ENCODE results near the gene RGMA.

RGMA gene

DNA sequence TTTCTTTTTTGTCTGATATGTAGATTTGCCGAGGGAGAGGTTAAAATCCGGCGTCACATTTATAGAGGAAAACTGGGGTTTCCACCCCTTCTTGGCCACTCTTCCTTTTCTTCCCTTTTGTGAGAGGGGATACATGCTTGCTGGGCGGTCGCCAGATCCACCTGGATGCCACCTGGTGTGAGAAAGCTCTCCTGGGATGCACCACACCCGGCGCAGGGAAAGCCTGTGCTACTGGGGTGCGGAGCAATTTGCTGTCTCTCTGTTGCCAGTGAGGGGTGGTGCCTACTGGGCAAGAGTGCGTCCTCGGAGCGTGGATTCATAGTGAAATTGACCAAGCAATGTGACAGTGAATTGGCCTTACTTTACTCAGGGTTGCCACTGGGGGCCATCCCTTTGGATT is 2.5 kb upstream of the RGMA start:
- no peak for DNase-seq (ENCODE audit: low read depth)

DNA sequence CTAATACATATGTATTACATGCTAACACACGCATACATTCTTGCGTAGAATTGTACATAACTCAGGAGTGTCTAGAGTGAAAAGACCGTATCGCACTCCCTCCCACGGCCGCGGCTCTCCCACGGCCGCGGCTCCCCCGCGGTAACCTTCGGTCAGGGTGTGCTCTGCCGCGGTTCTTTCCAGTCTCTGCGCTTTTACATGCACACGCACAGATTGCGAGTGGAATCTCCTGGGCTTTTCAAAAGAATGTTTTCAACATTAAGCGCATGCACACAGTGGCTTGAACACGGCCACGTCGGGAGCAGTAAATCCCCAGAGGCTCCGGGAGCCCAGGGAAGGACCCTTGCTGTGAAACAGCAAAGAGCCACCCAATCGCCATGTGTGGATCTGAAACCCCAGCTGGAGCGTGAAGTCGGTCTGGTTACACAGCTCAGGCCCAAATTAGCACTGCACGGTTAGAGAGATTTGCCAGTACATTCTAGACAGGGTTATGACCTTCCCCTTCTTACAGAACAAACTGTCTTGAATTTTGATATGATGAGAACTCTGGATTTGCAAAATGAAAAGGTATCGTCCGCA is 805 bp upstream of the RGMA start:
- DNase-seq (ENCODE audit: low read depth) = no peak

DNA sequence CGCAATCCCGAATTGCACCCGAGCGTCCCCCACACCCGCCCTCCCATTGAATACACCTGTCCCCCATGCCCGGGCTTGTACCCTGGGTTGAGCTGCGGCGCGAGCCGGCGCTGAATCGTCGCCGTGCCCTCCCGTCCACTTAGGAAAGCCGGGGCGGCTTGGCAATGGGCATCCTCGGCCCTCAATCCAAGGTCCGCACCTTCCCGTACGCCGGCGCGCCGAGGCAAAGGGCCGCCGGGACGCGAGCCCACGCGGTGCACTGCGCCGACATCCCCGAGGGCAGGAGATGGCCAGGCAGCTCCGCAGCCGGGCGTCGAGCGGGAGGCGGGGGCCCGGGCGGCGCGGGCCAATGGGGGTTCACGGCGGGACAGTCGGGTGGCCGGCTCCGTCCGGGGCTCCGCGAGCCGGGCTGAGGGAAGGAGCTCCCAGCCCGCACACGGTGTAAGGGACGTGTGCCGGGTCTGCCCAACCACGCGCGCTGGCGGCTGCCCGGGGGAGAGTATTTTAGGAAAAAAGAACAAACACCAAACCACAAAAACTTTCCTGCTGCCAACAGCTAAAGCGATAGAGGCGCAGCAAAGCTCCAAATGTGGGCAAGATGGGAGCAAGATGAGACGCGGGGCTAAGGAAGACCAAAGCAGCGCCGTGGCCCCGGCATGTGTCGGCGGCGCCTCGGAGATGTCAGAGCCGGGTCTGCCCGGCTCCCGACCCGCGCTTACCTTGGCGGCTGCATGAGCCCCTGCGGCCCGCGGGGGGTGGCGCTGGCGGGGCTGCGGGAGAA is 621 bp downstream of the RGMA start:
- DNase-seq (ENCODE audit: low read depth) = no peak

DNA sequence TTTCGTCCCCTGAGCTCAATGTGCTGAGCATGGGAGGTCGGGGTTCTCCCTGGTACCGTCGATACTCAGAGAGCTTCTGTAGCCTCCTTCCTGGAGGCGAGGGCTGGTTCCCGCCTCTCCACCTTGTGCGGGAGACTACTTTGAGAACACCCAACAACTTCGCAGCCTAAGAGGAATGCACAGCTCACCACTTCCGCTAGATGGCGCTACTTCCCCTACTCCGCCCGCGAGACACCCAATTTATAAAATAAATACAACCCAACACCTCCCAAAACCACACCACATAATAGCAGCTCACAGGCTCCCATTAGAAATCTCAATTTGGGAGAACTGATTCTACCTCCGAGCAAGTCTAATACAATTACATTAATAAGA is 1.2 kb downstream of the RGMA start:
- peak; percentile 27 for DNase-seq (ENCODE audit: low read depth)

DNA sequence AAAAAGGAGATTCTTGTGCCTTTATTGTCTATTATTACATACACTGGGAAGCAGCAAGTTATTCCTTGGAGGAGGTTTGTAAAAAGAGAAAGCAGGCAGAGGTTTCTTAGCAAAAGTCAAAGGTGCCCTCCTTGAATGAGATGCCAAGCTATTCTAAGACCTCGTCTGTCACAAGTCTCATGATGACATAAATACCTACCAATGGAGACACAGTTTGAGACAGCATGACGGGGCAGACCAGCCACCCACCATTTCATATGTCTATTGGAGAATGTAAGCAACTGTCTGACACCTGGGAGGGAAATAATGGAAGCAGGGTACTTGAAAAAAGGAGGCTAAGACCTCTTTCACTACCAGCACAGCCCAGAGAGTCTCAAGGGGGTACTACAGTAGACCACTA is 2.2 kb downstream of the RGMA start:
- DNase-seq (ENCODE audit: low read depth) = no peak

DNA sequence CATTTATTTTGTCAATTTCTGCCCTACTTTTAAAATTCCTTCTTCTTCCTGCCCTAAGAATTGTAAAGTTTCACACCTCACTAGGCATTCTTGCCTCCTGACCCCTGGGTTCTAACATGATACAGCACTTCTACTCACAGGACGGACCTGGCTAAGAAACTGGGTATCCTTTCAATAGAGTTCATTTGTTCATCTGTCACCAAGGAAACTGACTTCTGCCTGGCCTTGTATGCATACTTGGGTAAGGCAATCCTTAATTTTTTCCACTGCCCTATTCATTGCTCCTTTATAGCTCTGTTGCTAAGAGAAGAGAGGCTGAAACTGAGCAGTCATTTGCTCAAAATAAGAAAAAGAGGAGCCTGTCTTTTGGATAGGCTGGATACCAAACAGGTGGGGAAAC is 3.3 kb downstream of the RGMA start:
- no peak for DNase-seq (ENCODE audit: low read depth)

DNA sequence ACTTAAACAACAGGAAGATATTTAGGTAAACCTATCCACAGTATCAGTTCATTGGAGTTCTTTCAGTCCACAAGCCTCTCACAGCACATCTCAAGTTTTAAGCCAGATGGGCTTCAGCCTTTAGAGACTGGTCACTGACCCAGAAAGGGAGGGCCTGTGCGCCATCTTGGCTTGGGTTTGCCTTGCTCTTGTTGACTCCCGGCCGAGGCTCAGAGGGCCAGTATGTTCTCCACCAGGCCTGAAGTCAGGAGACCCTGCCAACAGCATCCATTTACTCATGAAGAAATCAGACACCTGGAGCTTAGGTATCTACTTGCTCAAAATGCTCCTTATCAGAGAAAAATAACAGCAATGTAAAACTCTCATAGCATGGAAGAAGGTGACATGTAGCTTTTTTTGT is 6.2 kb downstream of the RGMA start:
- no peak for DNase-seq (ENCODE audit: low read depth)

DNA sequence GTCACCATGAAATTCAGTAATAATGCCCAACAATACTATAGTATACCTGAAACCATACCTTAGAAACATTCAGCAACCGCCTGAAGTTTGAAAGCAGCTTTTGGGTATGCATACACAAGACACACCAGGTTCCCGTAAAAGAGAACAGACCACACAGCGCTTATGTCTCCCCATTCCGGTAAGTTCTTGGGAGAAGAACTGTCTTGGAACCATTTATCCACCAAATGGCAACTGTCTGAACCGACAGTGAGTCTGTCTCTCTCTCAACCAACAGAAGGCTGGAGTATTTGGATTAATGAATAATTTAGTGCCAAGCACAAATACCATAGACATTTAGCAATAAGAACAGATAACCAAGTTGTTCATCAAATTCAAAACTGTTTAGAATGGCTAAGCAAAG is 7.6 kb downstream of the RGMA start:
- no peak for DNase-seq (ENCODE audit: low read depth)

DNA sequence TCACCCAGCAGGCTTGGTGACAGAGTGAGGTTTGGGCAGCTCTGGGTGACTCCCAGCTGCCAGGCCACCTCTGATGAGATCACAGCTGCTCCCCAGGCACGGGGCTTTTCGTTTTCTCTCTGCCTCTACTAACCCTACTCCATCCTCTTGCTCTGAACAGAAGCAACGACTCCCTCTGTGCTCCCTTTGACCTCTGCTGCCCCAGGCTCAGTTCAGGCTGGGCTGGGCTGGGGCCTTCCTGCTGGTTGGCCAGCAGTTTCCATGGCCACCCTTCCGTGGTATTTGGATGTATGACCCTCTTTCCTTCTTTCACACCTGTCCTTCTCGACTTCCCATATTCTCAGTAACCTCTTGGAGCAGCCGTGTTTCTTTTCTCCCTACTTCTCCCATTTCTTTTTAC is 8.6 kb downstream of the RGMA start:
- no peak for DNase-seq (ENCODE audit: low read depth)

DNA sequence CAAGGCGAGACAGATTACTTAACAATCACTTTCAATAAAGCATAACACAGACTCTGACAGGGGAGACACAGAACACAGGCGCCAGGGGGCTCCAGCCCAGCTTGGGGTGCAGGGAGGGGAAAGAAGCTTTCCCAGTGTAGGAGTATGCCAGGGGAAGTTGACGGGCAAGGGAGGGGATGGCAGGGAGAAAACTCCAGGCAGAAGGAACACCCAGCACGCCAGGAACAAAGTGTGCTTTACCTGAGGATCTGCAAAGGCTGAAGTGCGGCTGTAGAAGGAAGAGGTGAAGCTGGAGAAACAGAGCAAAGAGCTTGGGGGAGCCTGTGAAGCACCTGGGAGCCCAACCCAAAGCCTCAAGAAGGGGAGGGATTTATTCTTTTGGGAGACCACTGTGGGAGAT is 12.1 kb downstream of the RGMA start:
- no peak for DNase-seq (ENCODE audit: low read depth)

DNA sequence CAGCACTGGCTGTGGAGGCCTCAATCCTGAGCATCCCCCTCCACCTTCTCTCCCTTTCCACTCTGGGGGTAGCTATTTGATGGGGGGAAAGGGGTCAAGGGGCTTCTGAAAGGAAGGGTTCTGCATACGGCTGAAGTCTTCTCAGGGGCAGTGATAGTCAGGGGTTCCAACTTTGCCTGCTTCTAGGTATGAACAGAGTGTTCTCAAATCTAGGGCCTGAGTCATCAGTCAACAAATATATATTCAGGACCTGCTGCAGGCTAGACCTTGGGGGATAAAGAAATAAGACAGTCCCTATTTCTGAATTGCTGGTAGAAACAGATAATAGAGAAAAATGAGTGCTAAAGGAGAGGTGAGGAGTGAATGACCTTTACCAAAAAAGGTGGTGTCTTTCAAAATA is 12.8 kb downstream of the RGMA start:
- DNase-seq (ENCODE audit: low read depth) = no peak

DNA sequence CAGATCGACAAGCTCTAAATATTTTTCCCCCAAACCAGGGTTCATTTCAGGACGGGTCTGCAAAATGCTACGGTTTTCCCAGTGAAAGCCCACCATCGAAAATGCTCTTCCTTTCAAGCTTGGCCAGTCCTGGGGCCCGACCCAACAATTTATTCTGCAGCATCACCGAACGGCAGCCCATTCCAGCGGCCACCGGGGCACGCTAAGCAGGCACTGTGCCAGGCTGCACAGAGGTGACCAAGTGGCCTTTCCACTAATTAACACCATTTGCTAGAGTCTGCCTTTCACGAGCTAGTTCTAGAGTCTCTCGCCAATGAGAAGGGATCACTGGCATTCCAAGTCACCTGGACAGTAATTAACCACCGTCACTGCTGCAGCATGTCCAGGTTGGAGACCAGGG is 14.4 kb downstream of the RGMA start:
- no peak for DNase-seq (ENCODE audit: low read depth)

DNA sequence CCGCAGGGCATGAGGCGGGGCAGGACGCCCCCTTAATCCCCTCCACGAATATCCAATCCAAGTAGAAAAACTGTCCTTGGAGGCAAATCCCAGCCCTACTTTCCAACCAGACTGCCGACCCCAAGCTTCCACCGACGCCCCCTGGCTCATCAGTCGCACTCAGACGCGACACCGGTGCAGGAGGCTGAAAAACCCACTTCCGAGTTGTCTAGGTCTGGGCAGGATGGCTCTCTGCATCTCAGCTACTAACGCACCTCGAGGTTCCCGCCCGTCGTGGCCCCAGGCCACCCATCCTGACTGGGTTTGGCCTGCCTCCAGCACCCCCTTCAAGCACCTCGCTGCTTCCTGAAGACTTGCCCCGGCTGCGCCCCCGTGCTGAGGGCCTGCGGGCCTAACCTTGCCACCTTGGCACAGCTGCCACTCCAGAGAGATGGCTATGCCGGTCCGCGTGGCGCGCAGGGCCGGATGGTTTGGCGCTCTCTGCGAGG is 15.5 kb downstream of the RGMA start:
- no peak for DNase-seq (ENCODE audit: low read depth)

DNA sequence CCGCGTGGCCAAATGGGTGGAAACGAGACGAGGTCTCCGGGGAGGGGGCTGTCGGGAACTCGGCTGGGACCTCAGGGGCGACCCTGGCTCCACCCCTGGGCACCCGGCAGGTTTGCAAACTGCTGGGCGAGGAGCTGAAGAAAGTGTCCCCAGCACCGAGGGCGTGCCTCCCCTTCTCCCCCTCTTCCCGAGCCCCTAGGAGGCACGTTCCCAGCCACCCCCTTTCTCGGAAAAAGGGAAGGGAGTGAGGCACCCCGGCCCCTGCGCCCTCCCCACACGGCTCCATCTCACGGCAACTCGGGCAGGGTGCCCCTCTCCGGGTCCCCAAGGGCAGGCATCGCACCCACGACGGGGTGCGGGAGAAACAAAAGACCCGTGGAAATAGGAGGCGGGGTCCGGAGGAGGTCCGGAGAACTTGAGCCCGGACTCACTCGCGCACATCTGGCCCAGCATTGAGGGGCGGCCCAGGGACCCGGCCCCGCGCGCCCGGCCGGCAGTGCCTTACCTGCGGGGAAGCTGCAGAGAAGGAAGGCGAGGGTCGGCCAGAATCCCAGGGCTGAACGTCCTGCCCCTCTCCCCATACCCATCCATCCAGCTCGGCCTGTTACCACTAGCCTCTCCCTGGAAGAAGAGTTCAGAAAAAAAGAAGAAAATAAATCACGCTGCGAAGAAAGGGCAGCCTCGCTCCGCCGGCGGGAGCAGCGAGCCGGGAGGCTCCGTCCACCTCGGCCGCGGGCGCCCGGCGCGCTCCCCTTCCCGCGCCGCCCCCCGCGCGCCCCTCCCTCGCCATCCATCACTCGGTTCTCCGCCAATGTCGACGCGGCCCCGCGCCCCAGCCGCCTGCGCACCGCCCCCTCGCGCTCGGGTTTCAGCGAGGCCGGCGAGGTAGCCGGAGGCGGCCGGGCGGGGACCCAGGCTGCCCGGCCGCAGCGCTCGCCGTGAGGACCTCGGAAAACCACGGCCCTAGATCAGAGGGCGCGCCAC is 16.3 kb downstream of the RGMA start:
- DNase-seq (ENCODE audit: low read depth) = peak; percentile 83

DNA sequence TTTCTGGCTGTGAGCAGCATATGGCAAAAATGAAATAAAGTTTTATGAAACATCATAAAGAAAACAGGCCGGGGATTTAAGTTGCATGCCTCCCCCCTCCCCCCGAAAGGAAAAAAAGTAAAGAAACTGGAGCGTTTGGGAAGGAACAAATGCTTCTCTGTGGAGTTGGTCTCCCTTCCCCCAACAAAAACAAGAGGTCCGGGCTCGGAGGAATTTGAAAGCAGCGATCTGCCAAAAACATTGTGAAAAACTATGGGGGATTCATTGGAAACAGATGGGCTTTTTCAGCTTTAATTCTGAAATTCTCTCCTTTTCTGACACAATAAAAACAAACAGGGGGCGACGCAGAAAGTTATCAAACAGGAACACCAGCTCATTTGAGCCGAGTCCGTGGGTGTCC is 17.0 kb downstream of the RGMA start:
- peak; percentile 85 for DNase-seq (ENCODE audit: low read depth)

DNA sequence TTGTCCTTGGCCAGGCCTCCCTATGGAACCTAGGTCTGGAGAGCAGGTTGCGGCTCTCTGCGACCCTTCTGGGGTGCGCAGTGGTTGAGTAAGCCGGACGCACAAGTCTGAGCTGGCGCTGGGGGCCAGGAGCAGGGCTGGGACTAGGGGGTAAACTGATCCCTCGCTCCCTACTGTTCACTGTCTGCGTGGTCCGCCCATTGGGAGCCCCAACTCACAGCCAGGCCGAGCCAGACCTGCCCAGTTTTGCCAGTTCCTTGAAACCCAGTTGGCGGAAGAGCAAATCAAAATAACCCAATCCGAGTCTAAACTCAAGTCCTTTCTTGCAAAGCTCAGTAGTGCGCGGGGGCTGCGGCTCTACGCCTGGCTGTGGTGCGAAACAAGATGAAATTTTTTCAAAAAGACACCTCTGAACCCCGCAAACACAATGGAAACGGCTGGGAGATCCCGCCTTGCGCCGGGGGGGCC is 17.5 kb downstream of the RGMA start:
- peak; percentile 34 for DNase-seq (ENCODE audit: low read depth)

DNA sequence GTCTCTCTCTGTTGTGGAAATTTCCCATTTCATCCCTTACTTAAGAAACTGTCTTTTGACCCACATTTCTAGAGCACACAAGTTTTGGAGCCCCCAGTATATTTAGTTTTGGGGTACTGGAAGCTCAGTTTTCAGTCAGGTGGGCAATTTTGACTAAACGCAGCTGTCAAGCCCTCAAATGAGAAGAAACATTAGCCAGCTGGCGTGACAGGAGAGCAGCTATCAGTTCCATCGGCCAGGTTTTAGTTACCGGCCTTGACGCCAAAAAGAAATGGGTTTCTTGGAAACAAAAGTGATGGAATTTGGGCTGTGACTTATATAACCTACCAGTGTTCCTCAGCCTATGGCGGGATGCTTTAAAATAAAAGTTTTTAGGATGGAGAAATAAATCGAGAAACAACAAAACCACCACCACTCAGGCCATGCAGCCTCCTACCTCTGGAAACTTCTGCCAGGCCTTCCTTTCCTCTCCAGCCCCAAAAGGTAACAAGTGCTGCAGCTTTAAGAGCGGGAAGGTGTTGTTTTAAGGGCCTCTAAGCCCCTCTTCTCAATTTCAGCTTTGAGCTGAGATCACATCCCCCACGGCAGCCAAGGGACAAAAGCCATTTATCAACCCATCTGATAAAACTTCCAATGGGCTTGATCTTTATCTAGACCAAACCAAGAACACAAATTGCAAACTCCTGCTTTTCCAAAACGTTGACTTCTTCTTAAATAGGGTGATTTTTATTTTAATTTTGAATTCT is 18.3 kb downstream of the RGMA start:
- no peak for DNase-seq (ENCODE audit: low read depth)

DNA sequence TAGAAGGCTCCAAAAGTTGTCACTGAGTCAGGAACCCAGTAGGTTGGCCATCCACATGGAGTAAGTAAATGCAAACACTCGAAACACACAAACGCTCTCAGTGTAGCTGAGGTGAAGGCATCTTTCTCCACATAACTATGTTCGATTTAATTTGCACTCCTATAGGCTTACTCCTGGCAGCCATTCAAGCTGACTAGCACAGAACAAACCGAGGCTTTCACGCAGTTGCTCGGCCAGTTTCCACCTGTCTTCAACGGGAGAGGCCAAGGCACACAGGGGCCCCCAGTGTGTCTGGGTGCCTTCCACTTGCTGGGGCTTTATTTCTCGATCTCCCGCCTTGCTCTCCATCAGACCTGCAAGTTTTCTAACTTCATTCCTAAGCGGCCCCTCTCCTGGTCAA is 18.9 kb downstream of the RGMA start:
- no peak for DNase-seq (ENCODE audit: low read depth)

DNA sequence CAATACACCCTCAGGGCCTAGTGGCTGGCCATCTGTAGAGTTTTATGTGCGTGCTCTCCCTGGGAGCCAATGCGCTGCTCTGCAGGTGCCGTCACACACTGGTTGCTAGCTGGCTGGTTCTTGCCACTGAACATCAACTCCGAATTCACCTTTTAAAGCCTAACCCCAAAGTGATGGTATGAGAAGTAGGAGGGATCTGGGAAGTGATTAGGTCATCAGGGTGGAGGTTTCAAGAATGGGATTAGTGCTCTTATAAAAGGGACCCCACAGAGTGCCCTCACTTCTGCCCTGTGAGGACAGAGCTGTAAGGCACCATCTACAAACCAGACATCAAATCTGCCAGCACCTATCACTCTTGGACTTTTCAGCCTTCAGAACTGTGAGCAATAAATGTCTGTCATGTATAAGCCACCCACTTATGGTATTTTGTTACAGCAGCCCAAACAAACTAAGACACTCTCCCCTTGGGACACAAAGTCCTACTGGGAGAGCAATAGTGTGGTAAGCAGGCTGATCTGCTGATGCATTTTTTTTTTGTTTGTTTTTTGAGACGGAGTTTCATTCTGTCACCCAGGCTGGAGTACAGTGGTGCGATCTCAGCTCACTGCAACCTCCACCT is 20.3 kb downstream of the RGMA start:
- no peak for DNase-seq (ENCODE audit: low read depth)

DNA sequence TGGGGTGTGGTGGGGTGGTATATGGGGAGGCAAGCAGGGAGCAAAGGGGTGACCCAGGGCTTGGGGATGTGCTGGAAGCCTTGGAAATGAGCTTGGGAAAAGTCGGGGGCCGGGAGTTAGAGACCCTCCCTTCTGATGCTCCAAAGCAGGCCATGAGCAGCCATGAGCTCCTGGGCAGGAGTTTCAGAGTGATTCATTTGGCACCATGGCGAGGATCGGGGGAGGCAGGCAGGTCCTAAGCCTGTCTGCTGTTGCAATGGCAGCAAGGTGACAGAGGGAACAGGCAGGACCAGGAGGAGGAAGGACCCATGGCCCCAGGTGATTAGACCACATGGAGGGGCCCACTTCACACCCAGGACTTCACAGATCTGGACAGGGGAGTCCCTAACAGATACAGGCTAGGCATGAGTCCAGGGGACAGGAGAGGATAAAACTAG is 21.3 kb downstream of the RGMA start:
- DNase-seq (ENCODE audit: low read depth) = no peak

Measured in fibroblast of gingiva (primary cell).